Measurements from ENCODE around the gene OXSR1.

Gene OXSR1

DNA sequence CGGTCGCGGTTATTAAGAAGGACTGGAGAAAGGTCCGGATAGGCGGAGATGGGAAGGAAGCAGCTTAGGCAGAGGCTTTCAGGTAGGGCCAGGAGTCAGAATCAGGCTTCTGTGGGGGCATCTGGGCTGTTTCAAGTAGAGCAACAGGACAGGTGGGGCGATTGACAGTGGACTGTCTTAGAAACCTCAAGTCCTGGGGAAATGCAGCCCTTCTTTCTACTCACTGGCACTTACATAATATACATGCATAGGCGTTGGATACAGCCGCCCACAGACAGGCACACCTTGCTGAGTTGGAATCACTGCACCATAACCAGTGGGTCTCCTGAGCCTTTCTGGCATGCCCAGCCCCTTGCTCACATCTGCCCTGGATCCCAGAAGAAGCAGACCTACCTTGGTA, 26.1 kb upstream of the OXSR1 start:
- no peak for DNase-seq (ENCODE audit: low read depth)
- TF ChIP-seq, protein P1, sequence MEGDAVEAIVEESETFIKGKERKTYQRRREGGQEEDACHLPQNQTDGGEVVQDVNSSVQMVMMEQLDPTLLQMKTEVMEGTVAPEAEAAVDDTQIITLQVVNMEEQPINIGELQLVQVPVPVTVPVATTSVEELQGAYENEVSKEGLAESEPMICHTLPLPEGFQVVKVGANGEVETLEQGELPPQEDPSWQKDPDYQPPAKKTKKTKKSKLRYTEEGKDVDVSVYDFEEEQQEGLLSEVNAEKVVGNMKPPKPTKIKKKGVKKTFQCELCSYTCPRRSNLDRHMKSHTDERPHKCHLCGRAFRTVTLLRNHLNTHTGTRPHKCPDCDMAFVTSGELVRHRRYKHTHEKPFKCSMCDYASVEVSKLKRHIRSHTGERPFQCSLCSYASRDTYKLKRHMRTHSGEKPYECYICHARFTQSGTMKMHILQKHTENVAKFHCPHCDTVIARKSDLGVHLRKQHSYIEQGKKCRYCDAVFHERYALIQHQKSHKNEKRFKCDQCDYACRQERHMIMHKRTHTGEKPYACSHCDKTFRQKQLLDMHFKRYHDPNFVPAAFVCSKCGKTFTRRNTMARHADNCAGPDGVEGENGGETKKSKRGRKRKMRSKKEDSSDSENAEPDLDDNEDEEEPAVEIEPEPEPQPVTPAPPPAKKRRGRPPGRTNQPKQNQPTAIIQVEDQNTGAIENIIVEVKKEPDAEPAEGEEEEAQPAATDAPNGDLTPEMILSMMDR (IDR thresholded peaks at IDR 0.05; ENCODE audit: low read depth, low read length) = no peak
- TF ChIP-seq, protein P2, sequence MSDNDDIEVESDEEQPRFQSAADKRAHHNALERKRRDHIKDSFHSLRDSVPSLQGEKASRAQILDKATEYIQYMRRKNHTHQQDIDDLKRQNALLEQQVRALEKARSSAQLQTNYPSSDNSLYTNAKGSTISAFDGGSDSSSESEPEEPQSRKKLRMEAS (IDR thresholded peaks at IDR 0.05; ENCODE audit: low read depth, low read length) = no peak
- TF ChIP-seq POLR2A (IDR thresholded peaks at IDR 0.05; ENCODE audit: extremely low read depth, insufficient read length) (no peak), MYC (IDR thresholded peaks at IDR 0.05; ENCODE audit: low read depth, low read length) (no peak)
- peak overlapping the region; percentile 70 for H3K4me3 ChIP-seq (ENCODE audit: low read depth, low read length)

DNA sequence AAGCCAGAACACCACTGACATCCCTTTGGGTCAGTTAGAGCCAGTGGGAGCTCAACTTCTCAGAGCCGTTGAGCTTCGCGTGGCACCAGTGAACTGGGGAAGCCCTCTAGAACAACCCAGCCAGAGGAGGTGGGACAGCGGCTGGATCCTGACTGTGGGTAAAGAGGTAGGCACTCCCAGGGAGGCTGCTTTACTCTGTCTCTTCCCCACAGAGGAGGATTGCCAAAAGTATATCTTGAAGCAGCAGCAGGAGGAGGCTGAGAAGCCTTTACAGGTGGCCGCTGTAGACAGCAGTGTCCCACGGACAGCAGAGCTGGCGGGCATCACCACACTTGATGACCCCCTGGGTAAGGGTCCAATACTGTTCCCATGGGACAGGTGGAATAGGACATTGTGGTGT, 25.7 kb upstream of the OXSR1 start:
- no peak for DNase-seq (ENCODE audit: low read depth)
- H3K4me3 ChIP-seq (ENCODE audit: low read depth, low read length) = peak overlapping the region; percentile 70
- TF ChIP-seq MYC (IDR thresholded peaks at IDR 0.05; ENCODE audit: low read depth, low read length) (no peak), POLR2A (IDR thresholded peaks at IDR 0.05; ENCODE audit: extremely low read depth, insufficient read length) (no peak)
- TF ChIP-seq, protein P2 (IDR thresholded peaks at IDR 0.05; ENCODE audit: low read depth, low read length) = no peak
- TF ChIP-seq, protein P1 (IDR thresholded peaks at IDR 0.05; ENCODE audit: low read depth, low read length) = no peak

DNA sequence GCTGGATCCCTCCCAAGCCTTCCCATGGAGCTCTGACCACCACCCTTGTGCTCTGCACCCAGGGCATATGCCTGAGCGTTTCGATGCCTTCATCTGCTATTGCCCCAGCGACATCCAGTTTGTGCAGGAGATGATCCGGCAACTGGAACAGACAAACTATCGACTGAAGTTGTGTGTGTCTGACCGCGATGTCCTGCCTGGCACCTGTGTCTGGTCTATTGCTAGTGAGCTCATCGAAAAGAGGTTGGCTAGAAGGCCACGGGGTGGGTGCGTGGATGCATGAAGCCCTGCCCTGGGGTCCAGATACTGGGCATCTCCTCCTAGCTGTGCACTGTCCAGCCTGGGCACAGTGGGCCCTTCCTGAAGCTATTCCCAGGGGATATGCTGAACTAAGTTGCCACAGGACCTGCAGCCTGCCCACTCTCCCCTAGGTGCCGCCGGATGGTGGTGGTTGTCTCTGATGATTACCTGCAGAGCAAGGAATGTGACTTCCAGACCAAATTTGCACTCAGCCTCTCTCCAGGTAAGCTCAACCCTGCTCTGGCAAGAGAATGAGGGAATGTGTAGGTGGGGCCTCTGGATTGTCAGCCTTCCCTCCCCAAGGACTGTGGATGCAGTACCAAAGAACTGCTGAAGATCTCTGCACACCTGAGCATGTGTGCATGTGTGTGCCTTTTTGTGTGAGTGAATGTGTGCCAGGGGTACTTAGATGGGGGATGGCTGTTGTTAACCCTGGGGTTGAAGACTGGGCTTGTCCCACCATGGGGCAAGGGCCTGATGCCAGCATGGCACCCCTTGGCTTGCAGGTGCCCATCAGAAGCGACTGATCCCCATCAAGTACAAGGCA, 24.8 kb upstream of the OXSR1 start:
- TF ChIP-seq MYC (IDR thresholded peaks at IDR 0.05; ENCODE audit: low read depth, low read length) = no peak
- no peak for TF ChIP-seq POLR2A (IDR thresholded peaks at IDR 0.05; ENCODE audit: extremely low read depth, insufficient read length)
- TF ChIP-seq, protein P2 (IDR thresholded peaks at IDR 0.05; ENCODE audit: low read depth, low read length) = no peak
- TF ChIP-seq, protein P1 (IDR thresholded peaks at IDR 0.05; ENCODE audit: low read depth, low read length) = no peak
- no peak for DNase-seq (ENCODE audit: low read depth)
- H3K4me3 ChIP-seq (ENCODE audit: low read depth, low read length) = no peak overlapping the region

DNA sequence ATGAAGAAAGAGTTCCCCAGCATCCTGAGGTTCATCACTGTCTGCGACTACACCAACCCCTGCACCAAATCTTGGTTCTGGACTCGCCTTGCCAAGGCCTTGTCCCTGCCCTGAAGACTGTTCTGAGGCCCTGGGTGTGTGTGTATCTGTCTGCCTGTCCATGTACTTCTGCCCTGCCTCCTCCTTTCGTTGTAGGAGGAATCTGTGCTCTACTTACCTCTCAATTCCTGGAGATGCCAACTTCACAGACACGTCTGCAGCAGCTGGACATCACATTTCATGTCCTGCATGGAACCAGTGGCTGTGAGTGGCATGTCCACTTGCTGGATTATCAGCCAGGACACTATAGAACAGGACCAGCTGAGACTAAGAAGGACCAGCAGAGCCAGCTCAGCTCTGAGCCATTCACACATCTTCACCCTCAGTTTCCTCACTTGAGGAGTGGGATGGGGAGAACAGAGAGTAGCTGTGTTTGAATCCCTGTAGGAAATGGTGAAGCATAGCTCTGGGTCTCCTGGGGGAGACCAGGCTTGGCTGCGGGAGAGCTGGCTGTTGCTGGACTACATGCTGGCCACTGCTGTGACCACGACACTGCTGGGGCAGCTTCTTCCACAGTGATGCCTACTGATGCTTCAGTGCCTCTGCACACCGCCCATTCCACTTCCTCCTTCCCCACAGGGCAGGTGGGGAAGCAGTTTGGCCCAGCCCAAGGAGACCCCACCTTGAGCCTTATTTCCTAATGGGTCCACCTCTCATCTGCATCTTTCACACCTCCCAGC, 24.0 kb upstream of the OXSR1 start:
- DNase-seq (ENCODE audit: low read depth) = no peak
- no peak overlapping the region for H3K4me3 ChIP-seq (ENCODE audit: low read depth, low read length)
- TF ChIP-seq, protein P1 (IDR thresholded peaks at IDR 0.05; ENCODE audit: low read depth, low read length) = no peak
- TF ChIP-seq, protein P2 (IDR thresholded peaks at IDR 0.05; ENCODE audit: low read depth, low read length) = no peak
- no peak for TF ChIP-seq MYC (IDR thresholded peaks at IDR 0.05; ENCODE audit: low read depth, low read length)
- TF ChIP-seq POLR2A (IDR thresholded peaks at IDR 0.05; ENCODE audit: extremely low read depth, insufficient read length) = no peak

DNA sequence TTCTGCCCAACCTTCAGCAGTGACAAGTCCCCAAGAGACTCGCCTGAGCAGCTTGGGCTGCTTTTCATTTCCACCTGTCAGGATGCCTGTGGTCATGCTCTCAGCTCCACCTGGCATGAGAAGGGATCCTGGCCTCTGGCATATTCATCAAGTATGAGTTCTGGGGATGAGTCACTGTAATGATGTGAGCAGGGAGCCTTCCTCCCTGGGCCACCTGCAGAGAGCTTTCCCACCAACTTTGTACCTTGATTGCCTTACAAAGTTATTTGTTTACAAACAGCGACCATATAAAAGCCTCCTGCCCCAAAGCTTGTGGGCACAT, 23.4 kb upstream of the OXSR1 start:
- DNase-seq (ENCODE audit: low read depth) = no peak
- H3K4me3 ChIP-seq (ENCODE audit: low read depth, low read length) = no peak overlapping the region
- TF ChIP-seq MYC (IDR thresholded peaks at IDR 0.05; ENCODE audit: low read depth, low read length) (no peak), POLR2A (IDR thresholded peaks at IDR 0.05; ENCODE audit: extremely low read depth, insufficient read length) (no peak)
- TF ChIP-seq, protein P2 (IDR thresholded peaks at IDR 0.05; ENCODE audit: low read depth, low read length) = no peak
- TF ChIP-seq, protein P1 (IDR thresholded peaks at IDR 0.05; ENCODE audit: low read depth, low read length) = no peak
